ENCODE measurements around the gene CREBBP.

CREBBP gene

GRCh38 chr16:3810818-3811217 lies 69.7 kb downstream of the CREBBP start:
- Mint-ChIP-seq H3K27ac (peak overlapping the region; percentile 62), H3K4me3 (no peak overlapping the region), H3K36me3 (ENCODE audit: low read depth) (peaks cover 48% of the 10 kb centered on the region), H3K9me3 (no peaks in the 10 kb centered on the region), H3K4me1 (ENCODE audit: low read depth) (peaks cover 82% of the 10 kb centered on the region), H3K27me3 (no peaks in the 10 kb centered on the region)
- no peak for DNase-seq

- H3K4me3 Mint-ChIP-seq = no peak overlapping the region
- no peak for DNase-seq
- H3K27me3 Mint-ChIP-seq = no peaks in the 10 kb centered on the region
- peaks cover 52% of the 10 kb centered on the region for H3K36me3 Mint-ChIP-seq (ENCODE audit: low read depth)
- H3K9me3 Mint-ChIP-seq = no peaks in the 10 kb centered on the region
- peaks cover 87% of the 10 kb centered on the region for H3K4me1 Mint-ChIP-seq (ENCODE audit: low read depth)
- peak overlapping the region; percentile 62 for H3K27ac Mint-ChIP-seq
Measured at GRCh38 chr16:3810198-3810664, 70.3 kb downstream of the CREBBP start.

- H3K36me3 Mint-ChIP-seq (ENCODE audit: low read depth) = peaks cover 61% of the 10 kb centered on the region
- H3K9me3 Mint-ChIP-seq = no peaks in the 10 kb centered on the region
- no peak overlapping the region for H3K4me3 Mint-ChIP-seq
- no peak for DNase-seq
- no peaks in the 10 kb centered on the region for H3K27me3 Mint-ChIP-seq
- H3K27ac Mint-ChIP-seq = peak overlapping the region; percentile 34
- peaks cover 85% of the 10 kb centered on the region for H3K4me1 Mint-ChIP-seq (ENCODE audit: low read depth)
Measured at GRCh38 chr16:3808308-3809063, 72.0 kb downstream of the CREBBP start.

- Mint-ChIP-seq H3K36me3 (ENCODE audit: low read depth) (peaks cover 63% of the 10 kb centered on the region), H3K4me3 (no peak overlapping the region), H3K27ac (peak overlapping the region; percentile 68), H3K27me3 (no peaks in the 10 kb centered on the region), H3K9me3 (no peaks in the 10 kb centered on the region), H3K4me1 (ENCODE audit: low read depth) (peaks cover 78% of the 10 kb centered on the region)
- no peak for DNase-seq
Measured at GRCh38 chr16:3807425-3808123, 72.9 kb downstream of the CREBBP start.

GRCh38 chr16:3804426-3805016 lies 76.0 kb downstream of the CREBBP start:
- Mint-ChIP-seq H3K4me1 (ENCODE audit: low read depth) (peaks cover 78% of the 10 kb centered on the region), H3K36me3 (ENCODE audit: low read depth) (peaks cover 62% of the 10 kb centered on the region), H3K27me3 (no peaks in the 10 kb centered on the region), H3K4me3 (no peak overlapping the region), H3K27ac (no peak overlapping the region), H3K9me3 (no peaks in the 10 kb centered on the region)
- DNase-seq = no peak

- Mint-ChIP-seq H3K27me3 (no peaks in the 10 kb centered on the region), H3K4me3 (no peak overlapping the region), H3K27ac (no peak overlapping the region), H3K9me3 (no peaks in the 10 kb centered on the region), H3K4me1 (ENCODE audit: low read depth) (peaks cover 70% of the 10 kb centered on the region), H3K36me3 (ENCODE audit: low read depth) (peaks cover 29% of the 10 kb centered on the region)
- DNase-seq = peak; percentile 9
Measured at GRCh38 chr16:3800477-3801270, 79.8 kb downstream of the CREBBP start.

- Mint-ChIP-seq H3K4me1 (ENCODE audit: low read depth) (peaks cover 67% of the 10 kb centered on the region), H3K27ac (no peak overlapping the region), H3K27me3 (no peaks in the 10 kb centered on the region), H3K36me3 (ENCODE audit: low read depth) (peaks cover 24% of the 10 kb centered on the region), H3K9me3 (no peaks in the 10 kb centered on the region), H3K4me3 (no peak overlapping the region)
- peak; percentile 11 for DNase-seq
Measured at GRCh38 chr16:3800019-3800418, 80.5 kb downstream of the CREBBP start.

- Mint-ChIP-seq H3K27ac (no peak overlapping the region), H3K9me3 (no peaks in the 10 kb centered on the region), H3K4me3 (no peak overlapping the region)
Measured at GRCh38 chr16:3799354-3799753, 81.2 kb downstream of the CREBBP start.

GRCh38 chr16:3798838-3799237 lies 81.7 kb downstream of the CREBBP start:
- H3K4me1 Mint-ChIP-seq (ENCODE audit: low read depth) = peaks cover 60% of the 10 kb centered on the region
- peaks cover 17% of the 10 kb centered on the region for H3K36me3 Mint-ChIP-seq (ENCODE audit: low read depth)
- H3K27ac Mint-ChIP-seq = no peak overlapping the region
- no peak overlapping the region for H3K4me3 Mint-ChIP-seq
- DNase-seq = no peak
- no peaks in the 10 kb centered on the region for H3K9me3 Mint-ChIP-seq
- H3K27me3 Mint-ChIP-seq = no peaks in the 10 kb centered on the region

More at GRCh38 chr16:3799354-3799753, 81.2 kb downstream of the CREBBP start:
- peaks cover 22% of the 10 kb centered on the region for H3K36me3 Mint-ChIP-seq (ENCODE audit: low read depth)
- DNase-seq = no peak
- peaks cover 65% of the 10 kb centered on the region for H3K4me1 Mint-ChIP-seq (ENCODE audit: low read depth)
- no peaks in the 10 kb centered on the region for H3K27me3 Mint-ChIP-seq

- Mint-ChIP-seq H3K4me1 (ENCODE audit: low read depth) (peaks cover 65% of the 10 kb centered on the region), H3K36me3 (ENCODE audit: low read depth) (peaks cover 22% of the 10 kb centered on the region), H3K9me3 (no peaks in the 10 kb centered on the region), H3K27me3 (no peaks in the 10 kb centered on the region), H3K4me3 (peak overlapping the region; percentile 46), H3K27ac (no peak overlapping the region)
- DNase-seq = peak; percentile 20
Measured at GRCh38 chr16:3797904-3798811, 82.4 kb downstream of the CREBBP start.

GRCh38 chr16:3797473-3797872 lies 83.0 kb downstream of the CREBBP start:
- Mint-ChIP-seq H3K4me1 (ENCODE audit: low read depth) (peaks cover 68% of the 10 kb centered on the region), H3K36me3 (ENCODE audit: low read depth) (peaks cover 25% of the 10 kb centered on the region), H3K9me3 (no peaks in the 10 kb centered on the region), H3K27ac (no peak overlapping the region), H3K27me3 (no peaks in the 10 kb centered on the region), H3K4me3 (peak overlapping the region; percentile 46)
- DNase-seq = no peak

GRCh38 chr16:3793161-3793576 lies 87.3 kb downstream of the CREBBP start:
- Mint-ChIP-seq H3K4me3 (no peak overlapping the region), H3K27ac (no peak overlapping the region), H3K9me3 (no peaks in the 10 kb centered on the region), H3K27me3 (no peaks in the 10 kb centered on the region), H3K4me1 (ENCODE audit: low read depth) (peaks cover 71% of the 10 kb centered on the region), H3K36me3 (ENCODE audit: low read depth) (peaks cover 50% of the 10 kb centered on the region)
- DNase-seq = peak; percentile 17

- Mint-ChIP-seq H3K36me3 (ENCODE audit: low read depth) (peaks cover 53% of the 10 kb centered on the region), H3K9me3 (no peaks in the 10 kb centered on the region), H3K4me1 (ENCODE audit: low read depth) (peaks cover 69% of the 10 kb centered on the region), H3K4me3 (no peak overlapping the region), H3K27ac (no peak overlapping the region), H3K27me3 (no peaks in the 10 kb centered on the region)
- DNase-seq = peak; percentile 27
Measured at GRCh38 chr16:3792472-3793012, 88.0 kb downstream of the CREBBP start.
